Cortex of kidney (tissue), 1 donor: ENCODE measurements around the gene AIG1.
"Not testable (repeated sequence)": the region's sequence is repeated elsewhere in the genome, so short reads cannot be mapped to it uniquely, and the experiment has no call there.

Experiments
- DNase-seq: peaks from one replicate; lab custom pipeline; 2025; lab: John Stamatoyannopoulos, UW

Gene AIG1

GRCh38 chr6:143165315-143165855 lies 104.7 kb downstream of the AIG1 start:
- no peak for DNase-seq

- DNase-seq: no peak
These were observed 105.6 kb downstream of the AIG1 start for GRCh38 chr6:143166247-143166695.

- DNase-seq: no peak
These were observed 106.5 kb downstream of the AIG1 start for GRCh38 chr6:143167224-143167623.

GRCh38 chr6:143168396-143168816 lies 107.7 kb downstream of the AIG1 start:
- DNase-seq: not testable (repeated sequence)

- DNase-seq: no peak
These were observed 108.8 kb downstream of the AIG1 start for GRCh38 chr6:143169440-143169839.

GRCh38 chr6:143174516-143174915 lies 113.8 kb downstream of the AIG1 start:
- no peak for DNase-seq

- DNase-seq: no peak
These were observed 114.3 kb downstream of the AIG1 start for GRCh38 chr6:143174951-143175350.

GRCh38 chr6:143176090-143177021 lies 115.7 kb downstream of the AIG1 start:
- DNase-seq: no peak

- DNase-seq: no peak
These were observed 117.0 kb downstream of the AIG1 start for GRCh38 chr6:143177706-143178105.

GRCh38 chr6:143179096-143179495 lies 118.4 kb downstream of the AIG1 start:
- no peak for DNase-seq

GRCh38 chr6:143179901-143180612 lies 119.4 kb downstream of the AIG1 start:
- no peak for DNase-seq

- DNase-seq: no peak
These were observed 120.1 kb downstream of the AIG1 start for GRCh38 chr6:143180826-143181225.

GRCh38 chr6:143183666-143184065 lies 123.0 kb downstream of the AIG1 start:
- no peak for DNase-seq

- DNase-seq: no peak
These were observed 124.6 kb downstream of the AIG1 start for GRCh38 chr6:143185288-143185687.

- DNase-seq: no peak
These were observed 126.7 kb downstream of the AIG1 start for GRCh38 chr6:143187238-143187923.

GRCh38 chr6:143188292-143188691 lies 127.6 kb downstream of the AIG1 start:
- DNase-seq: no peak

GRCh38 chr6:143191361-143191760 lies 130.7 kb downstream of the AIG1 start:
- DNase-seq: no peak

GRCh38 chr6:143192766-143193165 lies 132.1 kb downstream of the AIG1 start:
- DNase-seq: no peak

- no peak for DNase-seq
These were observed 132.9 kb downstream of the AIG1 start for GRCh38 chr6:143193571-143194094.

GRCh38 chr6:143194095-143194589 lies 133.5 kb downstream of the AIG1 start:
- DNase-seq: no peak

- DNase-seq: no peak
These were observed 134.7 kb downstream of the AIG1 start for GRCh38 chr6:143195349-143195845.
